Measurements from ENCODE around the gene FANCL. TPM values are rescaled to one million over a fixed set of nuclear protein-coding genes. Genes with fewer than 3 reads are reported as not detected.

FANCL gene
- total RNA-seq (2022; extraction: Qiagen RNA extraction; ENCODE audit: low read depth): 24.7 to 31.2 TPM (median 26.1 TPM) in 5 replicates

DNA sequence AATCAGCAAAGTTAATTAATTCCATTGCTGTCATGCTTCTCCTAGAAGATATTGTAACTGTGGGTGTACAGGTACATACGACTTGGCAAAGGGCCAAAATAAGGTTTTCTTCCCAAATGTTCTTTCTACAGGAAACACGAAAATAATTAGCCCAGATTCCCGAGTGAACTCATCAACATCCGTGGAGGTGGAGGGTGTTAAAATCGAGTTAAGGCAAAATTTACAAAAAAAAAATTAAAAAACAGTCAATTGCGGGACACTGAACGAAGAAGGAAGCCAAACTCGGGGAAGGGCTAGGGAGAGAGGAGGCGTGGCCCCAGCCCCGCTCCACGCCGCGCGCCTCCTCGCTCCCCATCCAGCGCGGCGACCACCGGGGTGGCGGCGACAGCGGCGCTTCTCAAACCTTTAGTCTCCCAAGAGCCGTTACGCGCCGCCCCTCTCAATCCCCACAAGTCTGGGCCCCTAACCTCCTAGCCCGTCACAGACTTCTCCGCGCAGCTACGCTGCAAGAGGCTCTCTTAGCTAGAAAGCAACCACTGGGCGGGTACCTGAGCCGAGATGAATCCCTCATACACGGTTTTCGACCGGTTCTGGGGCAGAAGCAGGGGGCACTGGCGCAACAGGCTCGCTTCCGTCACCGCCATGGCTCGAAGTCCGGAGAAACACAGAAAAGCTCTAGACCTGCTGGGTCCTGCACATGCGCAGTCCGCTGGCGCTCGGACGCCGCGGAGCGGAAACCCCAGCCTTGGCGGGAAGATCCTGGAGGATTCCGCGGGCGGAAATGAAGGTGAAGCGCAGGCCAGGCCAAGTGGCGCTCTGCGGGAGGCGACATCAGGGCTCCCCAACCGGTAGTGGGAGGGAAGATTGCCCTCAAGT is at the start of gene FANCL:
Gene FANCL, minus strand, starts transcription at position 656 of the 876 bp plus-strand sequence. Its CDS starts 12 bp downstream, at position 644.

Other genes with a start within 250 kb of the FANCL start
- 30.6 to 36.0 TPM (median 31.4 TPM) in 5 replicates for gene VRK2, start 194.5 kb downstream of the FANCL start, total RNA-seq (2022; extraction: Qiagen RNA extraction; ENCODE audit: low read depth)